Type B pancreatic cell (in vitro differentiated cells): ENCODE results near the gene OTUD1. TPM values are rescaled to one million over a fixed set of nuclear protein-coding genes. Genes with fewer than 3 reads are reported as not detected.
A peak's percentile ranks its signal among the peaks of the same experiment; 100 is the strongest.
"Not testable (repeated sequence)": the region's sequence is repeated elsewhere in the genome, so short reads cannot be mapped to it uniquely, and the experiment has no call there.

ENCODE experiments used
- DNase-seq: peaks from one replicate; pipeline ENCODE4 v3.0.0; 2021; ENCODE audit warnings: mixed read lengths; ENCODE audit not compliant: unreplicated experiment; ENCODE audit errors: extremely low spot score
- H3K27ac Mint-ChIP-seq: 2 replicates; pipeline ENCODE4 v1.8.0; 2021; ENCODE audit warnings: mild to moderate bottlenecking, mixed read lengths
- H3K27me3 Mint-ChIP-seq: 2 replicates; pipeline ENCODE4 v1.8.0; 2021; ENCODE audit warnings: mixed read lengths
- H3K36me3 Mint-ChIP-seq: 2 replicates; pipeline ENCODE4 v1.8.0; 2021; ENCODE audit warnings: mixed read lengths
- H3K4me1 Mint-ChIP-seq: one replicate; pipeline ENCODE4 v1.8.0; 2021; ENCODE audit warnings: mixed read lengths; ENCODE audit not compliant: unreplicated experiment
- H3K4me3 Mint-ChIP-seq: 2 replicates; pipeline ENCODE4 v1.8.0; 2021; ENCODE audit warnings: mild to moderate bottlenecking, mixed read lengths
- H3K9me3 Mint-ChIP-seq: 2 replicates; pipeline ENCODE4 v1.8.0; 2021; ENCODE audit warnings: mixed read lengths
- CTCF ChIP-seq: fragments of 200-600 bp; sonication (generic); conservative IDR thresholded peaks from 2 replicates; pipeline ENCODE4 v1.5.0; 2021; ENCODE audit warnings: antibody characterized with exemption, mild to moderate bottlenecking
- long read RNA-seq: library from polyadenylated mRNA; unstranded; transcript quantifications from one replicate; pipeline ENCODE4 v2.0.0, GENCODE V29; 2020
- total RNA-seq: library from RNA; stranded (reverse); gene quantifications from 2 replicates; pipeline ENCODE4 v1.2.1, GENCODE V29; 2021; ENCODE audit warnings: low replicate concordance

The OTUD1 gene, protein sequence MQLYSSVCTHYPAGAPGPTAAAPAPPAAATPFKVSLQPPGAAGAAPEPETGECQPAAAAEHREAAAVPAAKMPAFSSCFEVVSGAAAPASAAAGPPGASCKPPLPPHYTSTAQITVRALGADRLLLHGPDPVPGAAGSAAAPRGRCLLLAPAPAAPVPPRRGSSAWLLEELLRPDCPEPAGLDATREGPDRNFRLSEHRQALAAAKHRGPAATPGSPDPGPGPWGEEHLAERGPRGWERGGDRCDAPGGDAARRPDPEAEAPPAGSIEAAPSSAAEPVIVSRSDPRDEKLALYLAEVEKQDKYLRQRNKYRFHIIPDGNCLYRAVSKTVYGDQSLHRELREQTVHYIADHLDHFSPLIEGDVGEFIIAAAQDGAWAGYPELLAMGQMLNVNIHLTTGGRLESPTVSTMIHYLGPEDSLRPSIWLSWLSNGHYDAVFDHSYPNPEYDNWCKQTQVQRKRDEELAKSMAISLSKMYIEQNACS
- total RNA-seq = 16.1 and 20.9 TPM in 2 replicates
- long read RNA-seq, partial matches to known transcripts = 0 of 2 reads
- long read RNA-seq, other reads (novel, unspliced or antisense) = 0 of 2 reads

GRCh38 chr10:23438547-23439451 is at the start of gene OTUD1:
OTUD1 (plus strand) TSS chr10:23439075; CDS start chr10:23439458, 383 bp downstream.
- no peaks in the 10 kb centered on the region for H3K9me3 Mint-ChIP-seq
- peaks cover 19% of the 10 kb centered on the region for H3K4me1 Mint-ChIP-seq
- peak within 1 kb of the TSS; percentile 89 for H3K4me3 Mint-ChIP-seq
- peaks cover 4% of the 10 kb centered on the region for H3K36me3 Mint-ChIP-seq
- H3K27ac Mint-ChIP-seq = peak within 1 kb of the TSS; percentile 95
- TF ChIP-seq CTCF = peak; percentile 40
- DNase-seq = peak; percentile 96
- no peaks in the 10 kb centered on the region for H3K27me3 Mint-ChIP-seq

GRCh38 chr10:23390408-23390807 is 48.5 kb upstream of the OTUD1 start:
- not testable (repeated sequence) for H3K27ac Mint-ChIP-seq, H3K4me3 Mint-ChIP-seq, H3K9me3 Mint-ChIP-seq, DNase-seq, H3K27me3 Mint-ChIP-seq, H3K36me3 Mint-ChIP-seq, H3K4me1 Mint-ChIP-seq

DNA sequence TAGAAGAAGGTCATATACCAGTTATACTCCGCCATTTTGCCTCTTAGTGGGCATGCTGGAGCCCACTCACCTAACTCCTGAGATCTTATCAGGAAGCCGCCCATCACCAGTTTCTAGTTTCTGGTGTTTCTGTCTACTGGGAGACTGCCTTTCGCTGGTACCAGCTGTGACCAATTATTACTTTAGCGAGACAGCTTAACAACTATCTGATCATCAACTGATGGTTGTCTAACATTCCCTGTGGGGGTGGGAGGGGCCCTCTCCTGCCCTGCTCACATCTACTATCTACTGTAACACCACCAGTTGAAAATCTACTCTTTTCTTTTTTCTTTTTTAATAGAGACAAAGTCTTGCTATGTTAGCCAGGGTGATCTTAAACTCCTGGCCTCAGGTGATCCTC is 48.1 kb upstream of the OTUD1 start:
- Mint-ChIP-seq H3K4me1 (no peaks in the 10 kb centered on the region), H3K27me3 (no peaks in the 10 kb centered on the region), H3K36me3 (no peaks in the 10 kb centered on the region), H3K27ac (no peak overlapping the region), H3K4me3 (no peak overlapping the region), H3K9me3 (peaks cover 3% of the 10 kb centered on the region)
- no peak for TF ChIP-seq CTCF
- DNase-seq = no peak

DNA sequence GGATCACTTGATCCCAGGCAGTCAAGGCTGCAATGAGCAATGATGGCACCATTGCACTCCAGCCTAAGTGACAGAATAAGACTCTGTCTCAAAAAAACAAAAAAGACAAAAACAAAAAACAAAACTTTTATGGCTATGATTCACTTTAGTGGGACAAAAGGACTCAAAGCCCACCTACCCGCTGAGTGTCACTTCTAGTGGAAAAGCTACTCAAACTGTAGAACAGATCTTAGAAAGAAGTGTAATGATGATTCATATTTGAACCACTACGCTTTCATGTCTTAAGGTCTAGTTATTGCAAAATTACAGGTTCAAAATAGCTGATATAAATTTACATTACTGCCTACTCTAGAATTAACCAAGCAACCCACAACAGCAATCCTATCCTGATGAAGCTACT is 47.1 kb upstream of the OTUD1 start:
- no peak for DNase-seq
- no peaks in the 10 kb centered on the region for H3K27me3 Mint-ChIP-seq
- no peak overlapping the region for H3K4me3 Mint-ChIP-seq
- H3K27ac Mint-ChIP-seq = no peak overlapping the region
- H3K36me3 Mint-ChIP-seq = no peaks in the 10 kb centered on the region
- peaks cover 3% of the 10 kb centered on the region for H3K9me3 Mint-ChIP-seq
- H3K4me1 Mint-ChIP-seq = no peaks in the 10 kb centered on the region
- TF ChIP-seq CTCF = no peak

GRCh38 chr10:23395017-23395416 is 43.9 kb upstream of the OTUD1 start:
- Mint-ChIP-seq H3K36me3 (no peaks in the 10 kb centered on the region), H3K4me1 (no peaks in the 10 kb centered on the region), H3K9me3 (no peaks in the 10 kb centered on the region), H3K4me3 (no peak overlapping the region), H3K27ac (no peak overlapping the region), H3K27me3 (no peaks in the 10 kb centered on the region)
- no peak for TF ChIP-seq CTCF
- no peak for DNase-seq

- no peak overlapping the region for H3K27ac Mint-ChIP-seq
- H3K9me3 Mint-ChIP-seq = no peaks in the 10 kb centered on the region
- no peaks in the 10 kb centered on the region for H3K4me1 Mint-ChIP-seq
- H3K27me3 Mint-ChIP-seq = no peaks in the 10 kb centered on the region
- H3K36me3 Mint-ChIP-seq = no peaks in the 10 kb centered on the region
- H3K4me3 Mint-ChIP-seq = no peak overlapping the region
- no peak for TF ChIP-seq CTCF
- no peak for DNase-seq
These were observed 42.2 kb upstream of the OTUD1 start for GRCh38 chr10:23396695-23397094.
